HepG2 (cell line): ENCODE results near the gene NAA15. TPM values are rescaled to one million over a fixed set of nuclear protein-coding genes. Genes with fewer than 3 reads are reported as not detected.
A peak's percentile ranks its signal among the peaks of the same experiment; 100 is the strongest.

ENCODE experiments used
- ARID2 ChIP-seq: sonication (generic); formaldehyde crosslinking; IDR thresholded peaks from 2 replicates; pipeline ENCODE4 v1.8.1; 2022; ENCODE audit warnings: mild to moderate bottlenecking, missing genetic modification reagents, borderline replicate concordance
- ATRX ChIP-seq: sonication (generic); formaldehyde crosslinking; IDR thresholded peaks from 2 replicates; pipeline ENCODE4 v1.4.0; 2020; ENCODE audit warnings: missing genetic modification reagents, borderline replicate concordance
- ESRRA ChIP-seq: sonication (generic); formaldehyde crosslinking; IDR thresholded peaks from 2 replicates; pipeline ENCODE4 v1.5.1; 2020; ENCODE audit warnings: mild to moderate bottlenecking, low read depth, missing genetic modification reagents
- HNF1B ChIP-seq: sonication (generic); formaldehyde crosslinking; IDR thresholded peaks from 2 replicates; pipeline ENCODE4 v1.5.1; 2020; ENCODE audit warnings: mild to moderate bottlenecking, moderate library complexity, missing genetic modification reagents
- HNRNPLL ChIP-seq: fragments of 200-400 bp; formaldehyde crosslinking; IDR thresholded peaks from 2 replicates; pipeline ENCODE4 v1.6.1; 2017; ENCODE audit warnings: mild to moderate bottlenecking, low read depth, low read length; ENCODE audit not compliant: poor library complexity, severe bottlenecking
- HOXA5 ChIP-seq: sonication (generic); formaldehyde crosslinking; IDR thresholded peaks from 2 replicates; pipeline ENCODE4 v1.4.0; 2020; ENCODE audit warnings: missing genetic modification reagents
- HOXD1 ChIP-seq: sonication (generic); formaldehyde crosslinking; IDR thresholded peaks from 2 replicates; pipeline ENCODE4 v1.5.0; 2020; ENCODE audit warnings: missing genetic modification reagents
- KAT7 ChIP-seq: IDR thresholded peaks from 2 replicates; pipeline ENCODE4 v1.6.1; 2018; ENCODE audit warnings: borderline replicate concordance, missing compliant biosample characterization
- MEIS1 ChIP-seq: sonication (generic); formaldehyde crosslinking; IDR thresholded peaks from 2 replicates; pipeline ENCODE4 v1.9.0; 2021; ENCODE audit warnings: mild to moderate bottlenecking, missing genetic modification reagents, moderate library complexity, borderline replicate concordance
- MIER2 ChIP-seq: IDR thresholded peaks from 2 replicates; pipeline ENCODE4 v1.6.1; 2016; ENCODE audit warnings: missing biosample characterization, missing genetic modification reagents
- NCOA2 ChIP-seq: sonication (generic); formaldehyde crosslinking; IDR thresholded peaks from 2 replicates; pipeline ENCODE4 v1.8.0; 2022; ENCODE audit warnings: inconsistent platforms
- SYNCRIP ChIP-seq: fragments of 200-400 bp; formaldehyde crosslinking; IDR thresholded peaks from 2 replicates; pipeline ENCODE4 v1.6.1; 2018; ENCODE audit warnings: mild to moderate bottlenecking, low read depth, low read length; ENCODE audit not compliant: insufficient read depth
- YEATS4 ChIP-seq: sonication (generic); formaldehyde crosslinking; IDR thresholded peaks from 2 replicates; pipeline ENCODE4 v1.4.0; 2020; ENCODE audit warnings: missing genetic modification reagents, borderline replicate concordance
- ZFP36L1 ChIP-seq: sonication (generic); formaldehyde crosslinking; IDR thresholded peaks from 2 replicates; pipeline ENCODE4 v1.8.0; 2022; ENCODE audit warnings: mild to moderate bottlenecking, missing genetic modification reagents, moderate library complexity
- ZNF292 ChIP-seq: sonication (generic); formaldehyde crosslinking; IDR thresholded peaks from 2 replicates; pipeline ENCODE4 v1.8.1; 2022; ENCODE audit warnings: mild to moderate bottlenecking, low read depth, missing genetic modification reagents, borderline replicate concordance
- ZNF570 ChIP-seq: sonication (generic); formaldehyde crosslinking; IDR thresholded peaks from 2 replicates; pipeline ENCODE4 v1.4.0; 2020; ENCODE audit warnings: mild to moderate bottlenecking, missing genetic modification reagents, borderline replicate concordance
- ZNF703 ChIP-seq: sonication (generic); formaldehyde crosslinking; IDR thresholded peaks from 2 replicates; pipeline ENCODE4 v1.5.1; 2020; ENCODE audit warnings: missing genetic modification reagents, mild to moderate bottlenecking, moderate library complexity, borderline replicate concordance
- ZNF768 ChIP-seq: sonication (generic); formaldehyde crosslinking; IDR thresholded peaks from 2 replicates; pipeline ENCODE4 v1.4.0; 2020; ENCODE audit warnings: missing genetic modification reagents
- ZNF775 ChIP-seq: sonication (generic); formaldehyde crosslinking; IDR thresholded peaks from 2 replicates; pipeline ENCODE4 v1.4.0; 2020; ENCODE audit warnings: missing genetic modification reagents, mild to moderate bottlenecking, moderate library complexity, borderline replicate concordance
- ZNF790 ChIP-seq: sonication (generic); formaldehyde crosslinking; IDR thresholded peaks from 2 replicates; pipeline ENCODE4 v1.8.0; 2022; ENCODE audit warnings: missing genetic modification reagents, mild to moderate bottlenecking, borderline replicate concordance
- ZNF839 ChIP-seq: sonication (generic); formaldehyde crosslinking; IDR thresholded peaks from 2 replicates; pipeline ENCODE4 v1.4.0; 2020; ENCODE audit warnings: missing genetic modification reagents, mild to moderate bottlenecking, borderline replicate concordance
- polyA plus RNA-seq, 8 experiments: library from polyadenylated mRNA; depleted of rRNA in 3 of 8; stranded (reverse) in 7 of 8; unstranded in 1 of 8; fragments of >200 nt; fragmentation: Illumina TruSeq in 4 of 8; extraction: Trizol in 4 of 8; gene quantifications; 2 replicates each; pipeline versions ENCODE4 v1.2.1 to v1.2.3, GENCODE V29; 2011 to 2016; ENCODE audit warnings: low read depth in 4 of 8, missing spikeins in 1 of 8, mixed read lengths in 1 of 8; ENCODE audit not compliant: insufficient read depth in 1 of 8
- total RNA-seq, 5 experiments: library from RNA; depleted of rRNA; stranded (reverse); fragments of >200 nt; fragmentation: Illumina TruSeq; extraction: Trizol; gene quantifications; 2 replicates each; pipeline ENCODE4 v1.2.3, GENCODE V29; 2016; ENCODE audit warnings: low read depth in 1 of 5
- TF ChIP-seq, protein P1 (sequence below): IDR thresholded peaks from 2 replicates; pipeline ENCODE4 v1.6.1; 2012; ENCODE audit warnings: low read length, improper control_type of control experiment
- TF ChIP-seq, protein P2 (sequence below): sonication (generic); formaldehyde crosslinking; conservative IDR thresholded peaks from 2 replicates; pipeline ENCODE4 v1.4.0; 2020; ENCODE audit warnings: missing genetic modification reagents

Gene NAA15
- total and polyA plus RNA-seq, 2 of the 13 experiments (the other 11 are each of a cell fraction or from before 2014, with no cell fraction given), result 6.2 to 50.2 TPM

DNA sequence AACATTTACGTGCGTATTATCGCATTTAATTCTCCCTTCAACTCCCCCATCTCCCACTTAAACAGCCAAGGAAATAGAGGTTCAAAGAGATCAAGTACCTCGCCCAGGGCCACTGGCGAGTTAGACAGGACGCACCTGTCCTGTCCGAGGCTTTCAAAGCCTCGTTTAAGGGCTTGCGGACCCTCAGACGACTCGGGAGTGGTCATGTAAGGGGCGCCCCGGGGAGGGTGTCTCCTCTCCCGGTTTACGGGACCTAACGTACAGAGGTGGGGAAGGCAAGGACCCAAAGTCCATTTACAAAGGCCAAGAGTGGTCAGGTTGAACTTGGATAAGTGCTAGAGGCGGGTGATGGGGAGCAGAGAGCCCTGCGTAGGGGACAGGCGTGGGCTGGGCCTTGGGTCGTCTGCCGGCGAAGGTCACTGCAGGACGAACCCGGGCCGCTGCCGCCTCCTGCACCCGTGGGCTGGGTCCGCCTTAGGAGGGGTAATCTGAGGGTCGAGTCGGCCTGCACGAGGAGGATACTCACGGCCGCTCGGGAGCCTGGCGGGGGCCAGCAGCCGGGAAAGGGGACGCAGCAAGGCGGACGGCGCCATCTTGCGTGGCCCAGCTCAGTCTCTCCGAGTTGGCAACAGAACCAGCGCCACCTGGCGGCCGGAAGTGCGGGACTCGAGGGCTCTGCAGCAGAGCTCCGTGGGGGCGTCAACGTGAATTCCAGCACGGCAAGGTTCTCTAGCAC, 5.9 kb upstream of the NAA15 start (continued):
- TF ChIP-seq HNRNPLL, result peak; percentile 66
- TF ChIP-seq MIER2 (CRISPR knock-in tag), result peak; percentile 59; the same call in 1 of the 2 replicates
- TF ChIP-seq HOXA5, result peak; percentile 92
- peak; percentile 68 for TF ChIP-seq HNF1B (CRISPR knock-in tag)
- peak; percentile 48; the same call in 1 of the 2 replicates for TF ChIP-seq NCOA2 (CRISPR knock-in tag)
- 0 out of 2 replicates have a peak, but pooled peaks have one; percentile 45 for TF ChIP-seq ZNF703
- TF ChIP-seq KAT7 (CRISPR knock-in tag), result peak; percentile 82
- TF ChIP-seq ZNF775 (CRISPR knock-in tag), result no peak; the same call in 1 of the 2 replicates
- peak; percentile 24; the same call in 1 of the 2 replicates for TF ChIP-seq ZNF570
- peak; percentile 76; the same call in 1 of the 2 replicates for TF ChIP-seq ZNF768 (CRISPR knock-in tag)
- TF ChIP-seq HOXD1, result peak; percentile 93
- peak; percentile 77; the same call in 1 of the 2 replicates for TF ChIP-seq ZNF790 (CRISPR knock-in tag)
- peak; percentile 89 for TF ChIP-seq ESRRA (CRISPR knock-in tag)
- TF ChIP-seq, protein P1, sequence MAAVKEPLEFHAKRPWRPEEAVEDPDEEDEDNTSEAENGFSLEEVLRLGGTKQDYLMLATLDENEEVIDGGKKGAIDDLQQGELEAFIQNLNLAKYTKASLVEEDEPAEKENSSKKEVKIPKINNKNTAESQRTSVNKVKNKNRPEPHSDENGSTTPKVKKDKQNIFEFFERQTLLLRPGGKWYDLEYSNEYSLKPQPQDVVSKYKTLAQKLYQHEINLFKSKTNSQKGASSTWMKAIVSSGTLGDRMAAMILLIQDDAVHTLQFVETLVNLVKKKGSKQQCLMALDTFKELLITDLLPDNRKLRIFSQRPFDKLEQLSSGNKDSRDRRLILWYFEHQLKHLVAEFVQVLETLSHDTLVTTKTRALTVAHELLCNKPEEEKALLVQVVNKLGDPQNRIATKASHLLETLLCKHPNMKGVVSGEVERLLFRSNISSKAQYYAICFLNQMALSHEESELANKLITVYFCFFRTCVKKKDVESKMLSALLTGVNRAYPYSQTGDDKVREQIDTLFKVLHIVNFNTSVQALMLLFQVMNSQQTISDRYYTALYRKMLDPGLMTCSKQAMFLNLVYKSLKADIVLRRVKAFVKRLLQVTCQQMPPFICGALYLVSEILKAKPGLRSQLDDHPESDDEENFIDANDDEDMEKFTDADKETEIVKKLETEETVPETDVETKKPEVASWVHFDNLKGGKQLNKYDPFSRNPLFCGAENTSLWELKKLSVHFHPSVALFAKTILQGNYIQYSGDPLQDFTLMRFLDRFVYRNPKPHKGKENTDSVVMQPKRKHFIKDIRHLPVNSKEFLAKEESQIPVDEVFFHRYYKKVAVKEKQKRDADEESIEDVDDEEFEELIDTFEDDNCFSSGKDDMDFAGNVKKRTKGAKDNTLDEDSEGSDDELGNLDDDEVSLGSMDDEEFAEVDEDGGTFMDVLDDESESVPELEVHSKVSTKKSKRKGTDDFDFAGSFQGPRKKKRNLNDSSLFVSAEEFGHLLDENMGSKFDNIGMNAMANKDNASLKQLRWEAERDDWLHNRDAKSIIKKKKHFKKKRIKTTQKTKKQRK, result no peak
- TF ChIP-seq ATRX (CRISPR knock-in tag), result no peak
- TF ChIP-seq ZNF292 (CRISPR knock-in tag), result peak; percentile 88; the same call in 1 of the 2 replicates
- TF ChIP-seq ZNF839 (CRISPR knock-in tag), result no peak
- TF ChIP-seq, protein P2, sequence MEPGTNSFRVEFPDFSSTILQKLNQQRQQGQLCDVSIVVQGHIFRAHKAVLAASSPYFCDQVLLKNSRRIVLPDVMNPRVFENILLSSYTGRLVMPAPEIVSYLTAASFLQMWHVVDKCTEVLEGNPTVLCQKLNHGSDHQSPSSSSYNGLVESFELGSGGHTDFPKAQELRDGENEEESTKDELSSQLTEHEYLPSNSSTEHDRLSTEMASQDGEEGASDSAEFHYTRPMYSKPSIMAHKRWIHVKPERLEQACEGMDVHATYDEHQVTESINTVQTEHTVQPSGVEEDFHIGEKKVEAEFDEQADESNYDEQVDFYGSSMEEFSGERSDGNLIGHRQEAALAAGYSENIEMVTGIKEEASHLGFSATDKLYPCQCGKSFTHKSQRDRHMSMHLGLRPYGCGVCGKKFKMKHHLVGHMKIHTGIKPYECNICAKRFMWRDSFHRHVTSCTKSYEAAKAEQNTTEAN (CRISPR knock-in tag), result peak; percentile 71
- no peak for TF ChIP-seq SYNCRIP
- TF ChIP-seq ZFP36L1 (CRISPR knock-in tag), result no peak
- peak; percentile 92 for TF ChIP-seq YEATS4
- peak; percentile 82; the same call in 1 of the 2 replicates for TF ChIP-seq ARID2 (CRISPR knock-in tag)
- 0 out of 2 replicates have a peak, but pooled peaks have one; percentile 51 for TF ChIP-seq MEIS1 (CRISPR knock-in tag)
